ENCODE results near the gene PYDC1. TPM values are rescaled to one million over a fixed set of nuclear protein-coding genes. Genes with fewer than 3 reads are reported as not detected.

The PYDC1 gene
- total and polyA plus RNA-seq, 2 experiments from 2014 or later, result 1.8 TPM; not detected in 1

DNA sequence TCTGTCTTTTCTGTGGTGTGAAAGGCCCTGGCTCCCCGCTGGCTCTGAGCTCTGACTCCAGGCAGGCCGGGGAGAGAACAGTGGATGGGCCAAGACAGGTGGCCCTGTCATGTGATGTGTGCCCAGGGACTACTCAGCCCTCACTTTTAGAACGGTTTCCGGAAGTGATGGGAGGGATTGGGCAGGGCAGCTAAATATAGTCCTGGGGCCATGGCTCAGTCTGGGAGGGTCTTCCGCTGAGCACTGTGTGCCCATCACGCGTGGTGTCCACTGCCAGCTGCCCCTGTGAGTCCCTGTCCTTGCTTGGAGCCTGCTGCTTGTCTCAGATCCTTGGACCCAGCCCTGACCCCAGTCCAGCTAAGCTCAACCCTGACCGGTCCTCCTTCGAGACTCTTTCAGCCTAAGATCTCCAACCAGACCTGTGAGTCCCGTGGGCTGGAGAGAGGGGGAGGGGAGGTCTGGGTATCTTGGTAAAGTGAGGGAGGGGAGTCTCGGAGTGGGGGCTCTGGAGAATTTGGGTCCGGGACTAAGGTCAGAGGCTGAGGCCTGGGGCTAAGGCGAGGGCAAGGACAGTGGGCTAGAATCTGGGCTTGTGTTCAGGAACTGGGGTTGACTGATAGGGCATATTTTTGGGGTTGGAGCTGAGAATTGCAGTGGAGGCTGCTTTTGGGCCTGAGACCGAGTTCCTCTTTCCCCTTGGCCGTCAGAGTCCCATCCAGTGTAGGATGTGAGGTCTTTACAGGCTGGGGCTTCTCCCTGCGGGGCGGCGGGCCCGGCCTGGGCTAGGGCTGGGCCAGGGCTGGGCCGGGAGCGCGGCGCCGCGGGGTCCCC lies 2.8 kb downstream of the PYDC1 start, which contains the start of gene TRIM72 (continued):
- no peak for TF ChIP-seq REST (IDR thresholded peaks at IDR 0.05; ENCODE audit: unreplicated experiment)
- TF ChIP-seq ZNF114 (CRISPR knock-in tag; IDR thresholded peaks at IDR 0.05), result no peak

DNA sequence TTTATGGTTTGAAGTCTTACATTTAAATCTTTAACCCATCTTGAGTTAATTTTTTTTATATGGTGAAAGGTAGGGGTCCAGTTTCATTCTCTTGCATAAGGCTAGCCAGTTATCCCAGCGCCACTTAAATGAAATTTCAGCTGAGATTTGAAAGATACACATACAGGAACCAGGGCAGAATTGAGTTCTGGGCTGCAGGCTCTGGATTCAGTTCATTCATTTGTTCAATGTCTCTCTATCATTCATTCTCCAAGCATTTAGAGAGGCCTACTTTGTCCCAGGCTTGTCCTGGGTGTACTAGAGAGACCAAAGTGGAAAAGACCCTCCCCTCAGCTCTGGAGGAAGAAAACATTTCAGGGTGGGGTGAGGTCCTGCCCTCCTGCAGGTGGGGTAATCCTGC lies 3.6 kb downstream of the PYDC1 start:
- no peaks in the 10 kb centered on the region for H4K20me1 ChIP-seq (replicated peaks; ENCODE audit: insufficient read depth)
- no peaks in the 10 kb centered on the region; the same call in 2 of the 3 replicates for H3K9me3 Mint-ChIP-seq
- H3K4me2 ChIP-seq, result no peak overlapping the region
- peaks cover 29% of the 10 kb centered on the region for H3K4me1 Mint-ChIP-seq
- peaks cover 45% of the 10 kb centered on the region for H3K27me3 ChIP-seq (ENCODE audit: insufficient read depth)
- H2AFZ ChIP-seq, result no peak overlapping the region
- H3K4me3 ChIP-seq, result no peak overlapping the region
- no peaks in the 10 kb centered on the region for H3F3A ChIP-seq (replicated peaks; ENCODE audit: low read depth)
- no peaks in the 10 kb centered on the region for H3K79me2 ChIP-seq (replicated peaks; ENCODE audit: insufficient read depth)
- no peaks in the 10 kb centered on the region for H3K36me3 ChIP-seq (ENCODE audit: insufficient read depth)
- H3K4me1 ChIP-seq (ENCODE audit: insufficient read depth), result peaks cover 15% of the 10 kb centered on the region
- no peak overlapping the region for H3K27ac ChIP-seq (ENCODE audit: low read depth)
- no peaks in the 10 kb centered on the region; the same call in 2 of the 3 replicates for H3K36me3 Mint-ChIP-seq (ENCODE audit: low read depth)
- no peak overlapping the region for H3K27ac Mint-ChIP-seq
- H3K4me3 Mint-ChIP-seq, result peak overlapping the region; percentile 45; the same call in 1 of the 3 replicates
- no peaks in the 10 kb centered on the region for H3K9me2 ChIP-seq (ENCODE audit: insufficient read depth)
- ATAC-seq (no peak), DNase-seq (ENCODE audit: low spot score) (no peak)
- peaks cover 43% of the 10 kb centered on the region for H3K27me3 Mint-ChIP-seq (ENCODE audit: insufficient read depth, low read depth, poor library complexity)
- TF ChIP-seq NANOG (IDR thresholded peaks at IDR 0.05; ENCODE audit: borderline replicate concordance), result no peak
- TF ChIP-seq, protein P1, sequence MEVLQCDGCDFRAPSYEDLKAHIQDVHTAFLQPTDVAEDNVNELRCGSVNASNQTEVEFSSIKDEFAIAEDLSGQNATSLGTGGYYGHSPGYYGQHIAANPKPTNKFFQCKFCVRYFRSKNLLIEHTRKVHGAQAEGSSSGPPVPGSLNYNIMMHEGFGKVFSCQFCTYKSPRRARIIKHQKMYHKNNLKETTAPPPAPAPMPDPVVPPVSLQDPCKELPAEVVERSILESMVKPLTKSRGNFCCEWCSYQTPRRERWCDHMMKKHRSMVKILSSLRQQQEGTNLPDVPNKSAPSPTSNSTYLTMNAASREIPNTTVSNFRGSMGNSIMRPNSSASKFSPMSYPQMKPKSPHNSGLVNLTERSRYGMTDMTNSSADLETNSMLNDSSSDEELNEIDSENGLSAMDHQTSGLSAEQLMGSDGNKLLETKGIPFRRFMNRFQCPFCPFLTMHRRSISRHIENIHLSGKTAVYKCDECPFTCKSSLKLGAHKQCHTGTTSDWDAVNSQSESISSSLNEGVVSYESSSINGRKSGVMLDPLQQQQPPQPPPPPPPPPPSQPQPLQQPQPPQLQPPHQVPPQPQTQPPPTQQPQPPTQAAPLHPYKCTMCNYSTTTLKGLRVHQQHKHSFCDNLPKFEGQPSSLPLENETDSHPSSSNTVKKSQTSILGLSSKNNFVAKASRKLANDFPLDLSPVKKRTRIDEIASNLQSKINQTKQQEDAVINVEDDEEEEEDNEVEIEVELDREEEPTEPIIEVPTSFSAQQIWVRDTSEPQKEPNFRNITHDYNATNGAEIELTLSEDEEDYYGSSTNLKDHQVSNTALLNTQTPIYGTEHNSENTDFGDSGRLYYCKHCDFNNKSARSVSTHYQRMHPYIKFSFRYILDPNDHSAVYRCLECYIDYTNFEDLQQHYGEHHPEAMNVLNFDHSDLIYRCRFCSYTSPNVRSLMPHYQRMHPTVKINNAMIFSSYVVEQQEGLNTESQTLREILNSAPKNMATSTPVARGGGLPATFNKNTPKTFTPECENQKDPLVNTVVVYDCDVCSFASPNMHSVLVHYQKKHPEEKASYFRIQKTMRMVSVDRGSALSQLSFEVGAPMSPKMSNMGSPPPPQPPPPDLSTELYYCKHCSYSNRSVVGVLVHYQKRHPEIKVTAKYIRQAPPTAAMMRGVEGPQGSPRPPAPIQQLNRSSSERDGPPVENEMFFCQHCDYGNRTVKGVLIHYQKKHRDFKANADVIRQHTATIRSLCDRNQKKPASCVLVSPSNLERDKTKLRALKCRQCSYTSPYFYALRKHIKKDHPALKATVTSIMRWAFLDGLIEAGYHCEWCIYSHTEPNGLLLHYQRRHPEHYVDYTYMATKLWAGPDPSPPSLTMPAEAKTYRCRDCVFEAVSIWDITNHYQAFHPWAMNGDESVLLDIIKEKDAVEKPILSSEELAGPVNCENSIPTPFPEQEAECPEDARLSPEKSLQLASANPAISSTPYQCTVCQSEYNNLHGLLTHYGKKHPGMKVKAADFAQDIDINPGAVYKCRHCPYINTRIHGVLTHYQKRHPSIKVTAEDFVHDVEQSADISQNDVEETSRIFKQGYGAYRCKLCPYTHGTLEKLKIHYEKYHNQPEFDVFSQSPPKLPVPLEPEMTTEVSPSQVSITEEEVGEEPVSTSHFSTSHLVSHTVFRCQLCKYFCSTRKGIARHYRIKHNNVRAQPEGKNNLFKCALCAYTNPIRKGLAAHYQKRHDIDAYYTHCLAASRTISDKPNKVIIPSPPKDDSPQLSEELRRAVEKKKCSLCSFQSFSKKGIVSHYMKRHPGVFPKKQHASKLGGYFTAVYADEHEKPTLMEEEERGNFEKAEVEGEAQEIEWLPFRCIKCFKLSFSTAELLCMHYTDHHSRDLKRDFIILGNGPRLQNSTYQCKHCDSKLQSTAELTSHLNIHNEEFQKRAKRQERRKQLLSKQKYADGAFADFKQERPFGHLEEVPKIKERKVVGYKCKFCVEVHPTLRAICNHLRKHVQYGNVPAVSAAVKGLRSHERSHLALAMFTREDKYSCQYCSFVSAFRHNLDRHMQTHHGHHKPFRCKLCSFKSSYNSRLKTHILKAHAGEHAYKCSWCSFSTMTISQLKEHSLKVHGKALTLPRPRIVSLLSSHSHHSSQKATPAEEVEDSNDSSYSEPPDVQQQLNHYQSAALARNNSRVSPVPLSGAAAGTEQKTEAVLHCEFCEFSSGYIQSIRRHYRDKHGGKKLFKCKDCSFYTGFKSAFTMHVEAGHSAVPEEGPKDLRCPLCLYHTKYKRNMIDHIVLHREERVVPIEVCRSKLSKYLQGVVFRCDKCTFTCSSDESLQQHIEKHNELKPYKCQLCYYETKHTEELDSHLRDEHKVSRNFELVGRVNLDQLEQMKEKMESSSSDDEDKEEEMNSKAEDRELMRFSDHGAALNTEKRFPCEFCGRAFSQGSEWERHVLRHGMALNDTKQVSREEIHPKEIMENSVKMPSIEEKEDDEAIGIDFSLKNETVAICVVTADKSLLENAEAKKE (CRISPR knock-in tag; IDR thresholded peaks at IDR 0.05), result no peak
- no peak for TF ChIP-seq REST (IDR thresholded peaks at IDR 0.05; ENCODE audit: unreplicated experiment)
- TF ChIP-seq ETS1 (IDR thresholded peaks at IDR 0.05), result no peak
- TF ChIP-seq CTCF (conservative IDR thresholded peaks at IDR 0.05; ENCODE audit: low read depth in 2 of 2), result no peak
